Pancreas (tissue), 10 donors: ENCODE measurements around the gene DLEU7. TPM values are rescaled to one million over a fixed set of nuclear protein-coding genes. Genes with fewer than 3 reads are reported as not detected.

Experiments used
- ATAC-seq, 4 donors: fragments of 200-7000 bp; cut with Tn5 transposase; one replicate each; pipeline versions ENCODE4 v1.8.0 to v1.9.1; 2020; ENCODE audit warnings: mild to moderate bottlenecking in 4 of 4, moderate library complexity in 4 of 4
- DNase-seq, 6 donors: peaks; one replicate each; pipeline ENCODE4 v3.0.0-alpha.2; 2020
- FAIRE-seq: peaks from 2 replicates; lab custom pipeline; 2012; peaks lifted over from hg19 to GRCh38; lab: Jason Lieb, UNC
- H3K27ac ChIP-seq, 4 donors: fragments of 200-600 bp; sonication (generic); 1 replicate in 3 of 4; 2 replicates in 1 of 4; pipeline versions ENCODE4 v1.5.0 to v1.8.0; 2020
- H3K27me3 ChIP-seq, 4 donors: fragments of 200-600 bp; one replicate each; pipeline ENCODE4 v1.8.0; 2021
- H3K36me3 ChIP-seq, 3 donors: fragments of 200-600 bp; sonication (generic) in 1 of 3; one replicate each; pipeline versions ENCODE4 v1.5.0 to v1.8.0; 2020 to 2021
- H3K4me1 ChIP-seq, 3 donors: fragments of 200-600 bp; one replicate each; pipeline ENCODE4 v1.8.0; 2021
- H3K4me3 ChIP-seq, 4 donors: fragments of 200-600 bp; sonication (generic) in 2 of 4; one replicate each; pipeline versions ENCODE4 v1.5.0 to v1.8.0; 2020 to 2021
- H3K9me3 ChIP-seq, 4 donors: fragments of 200-600 bp; one replicate each; pipeline ENCODE4 v1.8.0; 2021
- CTCF ChIP-seq, 4 donors: fragments of 200-600 bp; sonication (generic) in 3 of 4; IDR thresholded peaks; one replicate each; pipeline versions ENCODE4 v1.5.0 to v1.8.0; 2021; ENCODE audit warnings: antibody characterized with exemption in 4 of 4
- WGBS, 2 donors: extraction: QIAGEN DNeasy Blood & Tissue Kit; methylation state at CpG; one replicate each; pipeline ENCODE4 v1.1.7; 2013; 5-methylcytosine and 5-hydroxymethylcytosine counted together
- intact Hi-C, 3 donors: fragments of 100-400 bp; cut with DNase I; formaldehyde crosslinking; loops; one replicate each; pipeline versions ENCODE4 v1.11.1 to v1.14.2; 2022
- polyA plus RNA-seq, 2 donors: library from polyadenylated mRNA; stranded (reverse); fragments of 200-250 nt; gene quantifications; one replicate each; pipeline ENCODE4 v1.2.3, GENCODE V29; 2013
- total RNA-seq, 6 donors: library from RNA; stranded (reverse); fragmentation: NEBNext Ultra II Directional in 4 of 6; extraction: Animal tissue kit (Norgen Biotek cat#: 25700) in 4 of 6; gene quantifications; one replicate each; pipeline versions ENCODE4 v1.2.1 to v1.2.4, GENCODE V29; 2021 to 2023
- donor health status: healthy with polysubstance abuse.
- donor health status: DM: no; HTN: no; CAD: no; lungs with moderate emphysema.
- donor health status: DM: no; HTN: no; CAD: no.
- donor health status: control.
- donor health status: control.
- donor health status: Bipolar disorder and iron deficiency.
- donor health status: DM: yes; HTN: yes; CAD: no.
- donor health status: DM: no; HTN: no; CAD: no.
- donor health status: DM: no; HTN: no; CAD: no.
- donor health status: DM: yes; HTN: yes; CAD: no.

DLEU7 gene
- total and polyA plus RNA-seq, 8 donors: 0.02 to 0.47 (median 0.08) TPM; not detected in 3

- H3K9me3 ChIP-seq: no peaks in the 10 kb centered on the region
- intact Hi-C loops: no loop called here
- H3K27ac ChIP-seq: no peak overlapping the region
- 51 to 98% methylated on average over 1 of the region's 1 CpG for WGBS, 2 donors
- no peaks in the 10 kb centered on the region for H3K27me3 ChIP-seq
- no peak for FAIRE-seq
- no peaks in the 10 kb centered on the region for H3K4me1 ChIP-seq
- H3K36me3 ChIP-seq: no peaks in the 10 kb centered on the region
- TF ChIP-seq CTCF (IDR thresholded peaks at IDR 0.05): no peak
- DNase-seq: no peak
- no peak overlapping the region for H3K4me3 ChIP-seq
- no peak for ATAC-seq
These were observed 44.9 kb upstream of the DLEU7 start for GRCh38 chr13:50888362-50888761.

- no peak overlapping the region for H3K4me3 ChIP-seq
- intact Hi-C loops: no loop called here
- no peaks in the 10 kb centered on the region for H3K36me3 ChIP-seq
- H3K9me3 ChIP-seq: no peaks in the 10 kb centered on the region
- no peak for FAIRE-seq
- no peak for DNase-seq
- no peaks in the 10 kb centered on the region for H3K27me3 ChIP-seq
- 86 to 87% methylated on average over 7 of the region's 7 CpGs for WGBS, 2 donors
- H3K27ac ChIP-seq: no peak overlapping the region
- no peak for TF ChIP-seq CTCF (IDR thresholded peaks at IDR 0.05)
- no peaks in the 10 kb centered on the region for H3K4me1 ChIP-seq
- no peak for ATAC-seq
These were observed 43.7 kb upstream of the DLEU7 start for GRCh38 chr13:50887151-50887550.

GRCh38 chr13:50884265-50884664 is 40.8 kb upstream of the DLEU7 start:
- intact Hi-C loops: no loop called here
- no peak overlapping the region for H3K27ac ChIP-seq
- no peak for TF ChIP-seq CTCF (IDR thresholded peaks at IDR 0.05)
- no peaks in the 10 kb centered on the region for H3K9me3 ChIP-seq
- DNase-seq (no peak), FAIRE-seq (no peak), ATAC-seq (no peak)
- H3K27me3 ChIP-seq: no peaks in the 10 kb centered on the region
- H3K4me1 ChIP-seq: no peaks in the 10 kb centered on the region
- H3K36me3 ChIP-seq: no peaks in the 10 kb centered on the region
- H3K4me3 ChIP-seq: no peak overlapping the region
- 86 to 93% methylated on average over 1 of the region's 1 CpG for WGBS, 2 donors

GRCh38 chr13:50883728-50884127 is 40.2 kb upstream of the DLEU7 start:
- FAIRE-seq (no peak), DNase-seq (no peak), ATAC-seq (no peak)
- H3K27me3 ChIP-seq: no peaks in the 10 kb centered on the region
- H3K4me3 ChIP-seq: no peak overlapping the region
- H3K27ac ChIP-seq: no peak overlapping the region
- no peak for TF ChIP-seq CTCF (IDR thresholded peaks at IDR 0.05)
- intact Hi-C loops: no loop called here
- WGBS, 2 donors: 70 to 81% methylated on average over 1 of the region's 1 CpG
- H3K9me3 ChIP-seq: no peaks in the 10 kb centered on the region
- no peaks in the 10 kb centered on the region for H3K36me3 ChIP-seq
- no peaks in the 10 kb centered on the region for H3K4me1 ChIP-seq

GRCh38 chr13:50882816-50883435 is 39.4 kb upstream of the DLEU7 start:
- no peak overlapping the region for H3K27ac ChIP-seq

More at GRCh38 chr13:50882816-50883435, 39.4 kb upstream of the DLEU7 start:
- H3K27me3 ChIP-seq: no peaks in the 10 kb centered on the region
- no peaks in the 10 kb centered on the region for H3K4me1 ChIP-seq
- intact Hi-C loops: no loop called here
- 93 to 95% methylated on average over 5 of the region's 5 CpGs for WGBS, 2 donors
- ATAC-seq (no peak), FAIRE-seq (no peak), DNase-seq (no peak)
- no peaks in the 10 kb centered on the region for H3K9me3 ChIP-seq
- no peak for TF ChIP-seq CTCF (IDR thresholded peaks at IDR 0.05)
- H3K4me3 ChIP-seq: no peak overlapping the region
- H3K36me3 ChIP-seq: no peaks in the 10 kb centered on the region
